ENCODE data around the gene FAM50A. TPM values are rescaled to one million over a fixed set of nuclear protein-coding genes. Genes with fewer than 3 reads are reported as not detected.
A peak's percentile ranks its signal among the peaks of the same experiment; 100 is the strongest.

The FAM50A gene
- total RNA-seq, 1 donor = 39.0 TPM

- no peak for TF ChIP-seq CTCF (IDR thresholded peaks at IDR 0.05; ENCODE audit: insufficient read depth, low read length)
- no peak for DNase-seq (ENCODE audit: low read depth)
- H3K4me3 ChIP-seq (ENCODE audit: low read depth, low read length) = no peak overlapping the region
Measured at GRCh38 chrX:154419189-154419588, 24.8 kb upstream of the FAM50A start.

- DNase-seq (ENCODE audit: low read depth) = no peak
- H3K4me3 ChIP-seq (ENCODE audit: low read depth, low read length) = no peak overlapping the region
- no peak for TF ChIP-seq CTCF (IDR thresholded peaks at IDR 0.05; ENCODE audit: insufficient read depth, low read length)
Measured at GRCh38 chrX:154419688-154420401, 24.1 kb upstream of the FAM50A start.

GRCh38 chrX:154420402-154420756 lies 23.6 kb upstream of the FAM50A start:
- DNase-seq (ENCODE audit: low read depth) = no peak
- no peak for TF ChIP-seq CTCF (IDR thresholded peaks at IDR 0.05; ENCODE audit: insufficient read depth, low read length)
- no peak overlapping the region for H3K4me3 ChIP-seq (ENCODE audit: low read depth, low read length)

- no peak overlapping the region for H3K4me3 ChIP-seq (ENCODE audit: low read depth, low read length)
- TF ChIP-seq CTCF (IDR thresholded peaks at IDR 0.05; ENCODE audit: insufficient read depth, low read length) = no peak
- no peak for DNase-seq (ENCODE audit: low read depth)
Measured at GRCh38 chrX:154426916-154427770, 16.8 kb upstream of the FAM50A start.

GRCh38 chrX:154428176-154429171 lies 15.5 kb upstream of the FAM50A start, which contains the start of gene ATP6AP1:
Gene ATP6AP1 (plus strand): TSS chrX:154428677. CDS start chrX:154428693, 16 bp downstream.
- H3K4me3 ChIP-seq (ENCODE audit: low read depth, low read length) = peak within 1 kb of the TSS; percentile 74
- no peak for TF ChIP-seq CTCF (IDR thresholded peaks at IDR 0.05; ENCODE audit: insufficient read depth, low read length)
- DNase-seq (ENCODE audit: low read depth) = peak; percentile 93

GRCh38 chrX:154429711-154430110 lies 14.2 kb upstream of the FAM50A start:
- no peak for DNase-seq (ENCODE audit: low read depth)
- peak overlapping the region; percentile 74 for H3K4me3 ChIP-seq (ENCODE audit: low read depth, low read length)
- no peak for TF ChIP-seq CTCF (IDR thresholded peaks at IDR 0.05; ENCODE audit: insufficient read depth, low read length)
